K562 (cell line): ENCODE data around the gene NQO2. TPM values are rescaled to one million over a fixed set of nuclear protein-coding genes. Genes with fewer than 3 reads are reported as not detected.

Experiments used
- BMI1 ChIP-seq: fragments of 150-350 bp; IDR thresholded peaks from 2 replicates; pipeline ENCODE4 v1.6.1; 2014; ENCODE audit warnings: low read length
- CEBPB ChIP-seq: fragments of 450-650 bp; IDR thresholded peaks from 2 replicates; pipeline ENCODE4 v1.6.1; 2016; ENCODE audit warnings: missing genetic modification characterization, missing compliant biosample characterization
- CREB1 ChIP-seq, 2 experiments: sonication (generic) in 1 of 2; formaldehyde crosslinking in 1 of 2; IDR thresholded peaks; 2 replicates each; pipeline versions ENCODE4 v1.6.1 to v1.8.0; 2012 to 2022; ENCODE audit warnings: inconsistent platforms in 1 of 2, mild to moderate bottlenecking in 1 of 2, missing genetic modification reagents in 1 of 2, moderate library complexity in 1 of 2
- ETV6 ChIP-seq, 3 experiments: fragments of 150-350 bp in 1 of 3; sonication (generic) in 1 of 3; formaldehyde crosslinking in 1 of 3; IDR thresholded peaks; 2 replicates each; pipeline versions ENCODE4 v1.6.1 to v1.8.0; 2014 to 2022; ENCODE audit warnings: borderline replicate concordance in 2 of 3, low read depth in 2 of 3, antibody characterized with exemption in 1 of 3, low read length in 1 of 3, mild to moderate bottlenecking in 1 of 3, missing genetic modification reagents in 1 of 3
- MEF2A ChIP-seq: IDR thresholded peaks from 2 replicates; pipeline ENCODE4 v1.6.1; 2011; ENCODE audit warnings: low read depth, mild to moderate bottlenecking, low read length, moderate library complexity; ENCODE audit not compliant: control insufficient read depth
- NFE2L1 ChIP-seq: fragments of 450-650 bp; IDR thresholded peaks from 2 replicates; pipeline ENCODE4 v1.6.1; 2016; ENCODE audit warnings: missing genetic modification characterization, low read depth, mild to moderate bottlenecking, missing compliant biosample characterization, moderate library complexity, borderline replicate concordance
- RB1 ChIP-seq: fragments of 450-650 bp; IDR thresholded peaks from 2 replicates; pipeline ENCODE4 v1.6.1; 2017; ENCODE audit warnings: low read depth, mild to moderate bottlenecking
- XRCC5 ChIP-seq: fragments of 200-400 bp; formaldehyde crosslinking; IDR thresholded peaks from 2 replicates; pipeline ENCODE4 v1.6.1; 2017; ENCODE audit warnings: low read depth, mild to moderate bottlenecking, low read length
- ZNF134 ChIP-seq: fragments of 250-450 bp; sonication (Bioruptor Pico); conservative IDR thresholded peaks from 2 replicates; pipeline ENCODE4 v1.4.0; 2020
- ZSCAN32 ChIP-seq: fragments of 450-650 bp; formaldehyde crosslinking; IDR thresholded peaks from 2 replicates; pipeline ENCODE4 v1.4.0; 2020; ENCODE audit warnings: mild to moderate bottlenecking, moderate library complexity
- polyA plus RNA-seq, 8 experiments: library from polyadenylated mRNA; depleted of rRNA in 4 of 8; stranded (reverse) in 5 of 8; unstranded in 3 of 8; fragments of >200 nt; fragmentation: Nextera tagmentation in 2 of 8; fragmentation: Illumina TruSeq in 1 of 8; extraction: Ambion mirVana in 2 of 8; extraction: Trizol in 1 of 8; gene quantifications; 2 replicates each; pipeline versions ENCODE4 v1.2.1 to v1.2.3, GENCODE V29; 2011 to 2014; ENCODE audit warnings: inconsistent platforms in 1 of 8, missing spikeins in 1 of 8
- total RNA-seq, 7 experiments: library from RNA; depleted of rRNA in 6 of 7; stranded (reverse); fragments of >200 nt in 6 of 7; fragmentation: Illumina TruSeq in 2 of 7; extraction: Trizol in 2 of 7; gene quantifications; 2 replicates each; pipeline versions ENCODE4 v1.2.1 to v1.2.3, GENCODE V29; 2011 to 2021; ENCODE audit warnings: low replicate concordance in 1 of 7
- TF ChIP-seq, protein P1 (sequence below): sonication (generic); formaldehyde crosslinking; IDR thresholded peaks from 2 replicates; pipeline ENCODE4 v1.8.1; 2023; ENCODE audit warnings: mild to moderate bottlenecking, missing genetic modification reagents
- TF ChIP-seq, protein P2 (sequence below): IDR thresholded peaks from 2 replicates; pipeline ENCODE4 v1.6.1; 2011; ENCODE audit not compliant: insufficient read length; ENCODE audit errors: extremely low read depth
- TF ChIP-seq, protein P3 (sequence below): sonication (generic); formaldehyde crosslinking; IDR thresholded peaks from 2 replicates; pipeline ENCODE4 v1.8.0; 2022; ENCODE audit warnings: missing genetic modification reagents, mild to moderate bottlenecking, moderate library complexity, borderline replicate concordance
- TF ChIP-seq, protein P4 (sequence below), 2 experiments: fragments of 200-800 bp in 1 of 2; sonication (Bioruptor generic) in 1 of 2; sonication (generic) in 1 of 2; formaldehyde crosslinking in 1 of 2; IDR thresholded peaks in 1 of 2; conservative IDR thresholded peaks in 1 of 2; 2 replicates each; pipeline versions ENCODE4 v1.5.0 to v1.6.1; 2016 to 2020; ENCODE audit warnings: missing compliant biosample characterization in 1 of 2, missing genetic modification characterization in 1 of 2, missing genetic modification reagents in 1 of 2
- TF ChIP-seq, protein P5 (sequence below): sonication (generic); formaldehyde crosslinking; IDR thresholded peaks from 2 replicates; pipeline ENCODE4 v1.8.1; 2023; ENCODE audit warnings: missing genetic modification reagents, mild to moderate bottlenecking, borderline replicate concordance

The NQO2 gene
- total and polyA plus RNA-seq, 9 of the 15 experiments (the other 6 are each of a cell fraction or from before 2014, with no cell fraction given): 54.6 to 214 (median 116) TPM

DNA sequence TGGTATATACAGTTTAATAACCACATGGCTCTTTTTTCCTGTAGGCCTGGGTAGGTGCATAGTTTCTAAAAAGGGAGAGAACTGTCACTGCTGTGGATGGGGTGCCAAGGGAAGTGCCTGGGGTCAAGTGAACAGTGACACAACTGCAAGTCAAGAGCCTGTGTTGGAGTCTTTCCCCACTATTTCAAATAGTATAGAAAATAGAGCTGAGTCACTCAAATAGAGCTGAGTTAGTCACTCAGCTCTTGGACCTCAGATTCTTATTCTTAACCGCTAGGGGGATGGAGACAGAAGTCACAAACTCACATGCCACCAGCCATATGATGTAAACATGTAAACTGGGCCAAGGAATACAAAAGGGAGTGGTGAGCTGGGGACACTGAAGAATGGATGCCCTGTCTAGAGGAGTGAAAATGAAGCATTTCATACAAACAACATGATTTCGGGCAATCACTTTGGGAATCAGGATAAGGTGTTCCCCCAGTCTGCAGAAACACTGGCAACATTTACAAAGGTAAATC, 2.1 kb downstream of the NQO2 start (continued):
- TF ChIP-seq, protein P1, sequence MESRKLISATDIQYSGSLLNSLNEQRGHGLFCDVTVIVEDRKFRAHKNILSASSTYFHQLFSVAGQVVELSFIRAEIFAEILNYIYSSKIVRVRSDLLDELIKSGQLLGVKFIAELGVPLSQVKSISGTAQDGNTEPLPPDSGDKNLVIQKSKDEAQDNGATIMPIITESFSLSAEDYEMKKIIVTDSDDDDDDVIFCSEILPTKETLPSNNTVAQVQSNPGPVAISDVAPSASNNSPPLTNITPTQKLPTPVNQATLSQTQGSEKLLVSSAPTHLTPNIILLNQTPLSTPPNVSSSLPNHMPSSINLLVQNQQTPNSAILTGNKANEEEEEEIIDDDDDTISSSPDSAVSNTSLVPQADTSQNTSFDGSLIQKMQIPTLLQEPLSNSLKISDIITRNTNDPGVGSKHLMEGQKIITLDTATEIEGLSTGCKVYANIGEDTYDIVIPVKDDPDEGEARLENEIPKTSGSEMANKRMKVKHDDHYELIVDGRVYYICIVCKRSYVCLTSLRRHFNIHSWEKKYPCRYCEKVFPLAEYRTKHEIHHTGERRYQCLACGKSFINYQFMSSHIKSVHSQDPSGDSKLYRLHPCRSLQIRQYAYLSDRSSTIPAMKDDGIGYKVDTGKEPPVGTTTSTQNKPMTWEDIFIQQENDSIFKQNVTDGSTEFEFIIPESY: 0 out of 2 replicates have a peak, but pooled peaks have one; percentile 29
- TF ChIP-seq NFE2L1 (peak; percentile 99), XRCC5 (peak; percentile 69; the same call in 1 of the 2 replicates), ETV6 (IDR thresholded peaks at IDR 0.05; ENCODE audit: borderline replicate concordance in 1 of 2, low read depth in 2 of 2, low read length in 1 of 2) (peak in 1 of 2 experiments; percentile 53; a peak in 1 of 4 replicates), ETV6 (CRISPR knock-in tag; IDR thresholded peaks at IDR 0.05; ENCODE audit: borderline replicate concordance) (no peak), CEBPB (tag) (peak; percentile 81), BMI1 (no peak), ZNF134 (CRISPR knock-in tag) (no peak), RB1 (peak; percentile 88), MEF2A (0 out of 2 replicates have a peak, but pooled peaks have one; percentile 17), ZSCAN32 (no peak), CREB1 (IDR thresholded peaks at IDR 0.05) (no peak), CREB1 (CRISPR knock-in tag; IDR thresholded peaks at IDR 0.05) (0 out of 2 replicates have a peak, but pooled peaks have one; percentile 30)
- TF ChIP-seq, protein P2, sequence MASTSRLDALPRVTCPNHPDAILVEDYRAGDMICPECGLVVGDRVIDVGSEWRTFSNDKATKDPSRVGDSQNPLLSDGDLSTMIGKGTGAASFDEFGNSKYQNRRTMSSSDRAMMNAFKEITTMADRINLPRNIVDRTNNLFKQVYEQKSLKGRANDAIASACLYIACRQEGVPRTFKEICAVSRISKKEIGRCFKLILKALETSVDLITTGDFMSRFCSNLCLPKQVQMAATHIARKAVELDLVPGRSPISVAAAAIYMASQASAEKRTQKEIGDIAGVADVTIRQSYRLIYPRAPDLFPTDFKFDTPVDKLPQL: peak; percentile 30
- TF ChIP-seq, protein P3, sequence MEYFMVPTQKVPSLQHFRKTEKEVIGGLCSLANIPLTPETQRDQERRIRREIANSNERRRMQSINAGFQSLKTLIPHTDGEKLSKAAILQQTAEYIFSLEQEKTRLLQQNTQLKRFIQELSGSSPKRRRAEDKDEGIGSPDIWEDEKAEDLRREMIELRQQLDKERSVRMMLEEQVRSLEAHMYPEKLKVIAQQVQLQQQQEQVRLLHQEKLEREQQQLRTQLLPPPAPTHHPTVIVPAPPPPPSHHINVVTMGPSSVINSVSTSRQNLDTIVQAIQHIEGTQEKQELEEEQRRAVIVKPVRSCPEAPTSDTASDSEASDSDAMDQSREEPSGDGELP: peak; percentile 66
- TF ChIP-seq, protein P4, sequence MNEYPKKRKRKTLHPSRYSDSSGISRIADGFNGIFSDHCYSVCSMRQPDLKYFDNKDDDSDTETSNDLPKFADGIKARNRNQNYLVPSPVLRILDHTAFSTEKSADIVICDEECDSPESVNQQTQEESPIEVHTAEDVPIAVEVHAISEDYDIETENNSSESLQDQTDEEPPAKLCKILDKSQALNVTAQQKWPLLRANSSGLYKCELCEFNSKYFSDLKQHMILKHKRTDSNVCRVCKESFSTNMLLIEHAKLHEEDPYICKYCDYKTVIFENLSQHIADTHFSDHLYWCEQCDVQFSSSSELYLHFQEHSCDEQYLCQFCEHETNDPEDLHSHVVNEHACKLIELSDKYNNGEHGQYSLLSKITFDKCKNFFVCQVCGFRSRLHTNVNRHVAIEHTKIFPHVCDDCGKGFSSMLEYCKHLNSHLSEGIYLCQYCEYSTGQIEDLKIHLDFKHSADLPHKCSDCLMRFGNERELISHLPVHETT (CRISPR knock-in tag; conservative IDR thresholded peaks at IDR 0.05 in 1 of 2, IDR thresholded peaks at IDR 0.05 in 1 of 2): peak in 1 of 2 experiments; percentile 65; a peak in 1 of 4 replicates
- TF ChIP-seq, protein P5, sequence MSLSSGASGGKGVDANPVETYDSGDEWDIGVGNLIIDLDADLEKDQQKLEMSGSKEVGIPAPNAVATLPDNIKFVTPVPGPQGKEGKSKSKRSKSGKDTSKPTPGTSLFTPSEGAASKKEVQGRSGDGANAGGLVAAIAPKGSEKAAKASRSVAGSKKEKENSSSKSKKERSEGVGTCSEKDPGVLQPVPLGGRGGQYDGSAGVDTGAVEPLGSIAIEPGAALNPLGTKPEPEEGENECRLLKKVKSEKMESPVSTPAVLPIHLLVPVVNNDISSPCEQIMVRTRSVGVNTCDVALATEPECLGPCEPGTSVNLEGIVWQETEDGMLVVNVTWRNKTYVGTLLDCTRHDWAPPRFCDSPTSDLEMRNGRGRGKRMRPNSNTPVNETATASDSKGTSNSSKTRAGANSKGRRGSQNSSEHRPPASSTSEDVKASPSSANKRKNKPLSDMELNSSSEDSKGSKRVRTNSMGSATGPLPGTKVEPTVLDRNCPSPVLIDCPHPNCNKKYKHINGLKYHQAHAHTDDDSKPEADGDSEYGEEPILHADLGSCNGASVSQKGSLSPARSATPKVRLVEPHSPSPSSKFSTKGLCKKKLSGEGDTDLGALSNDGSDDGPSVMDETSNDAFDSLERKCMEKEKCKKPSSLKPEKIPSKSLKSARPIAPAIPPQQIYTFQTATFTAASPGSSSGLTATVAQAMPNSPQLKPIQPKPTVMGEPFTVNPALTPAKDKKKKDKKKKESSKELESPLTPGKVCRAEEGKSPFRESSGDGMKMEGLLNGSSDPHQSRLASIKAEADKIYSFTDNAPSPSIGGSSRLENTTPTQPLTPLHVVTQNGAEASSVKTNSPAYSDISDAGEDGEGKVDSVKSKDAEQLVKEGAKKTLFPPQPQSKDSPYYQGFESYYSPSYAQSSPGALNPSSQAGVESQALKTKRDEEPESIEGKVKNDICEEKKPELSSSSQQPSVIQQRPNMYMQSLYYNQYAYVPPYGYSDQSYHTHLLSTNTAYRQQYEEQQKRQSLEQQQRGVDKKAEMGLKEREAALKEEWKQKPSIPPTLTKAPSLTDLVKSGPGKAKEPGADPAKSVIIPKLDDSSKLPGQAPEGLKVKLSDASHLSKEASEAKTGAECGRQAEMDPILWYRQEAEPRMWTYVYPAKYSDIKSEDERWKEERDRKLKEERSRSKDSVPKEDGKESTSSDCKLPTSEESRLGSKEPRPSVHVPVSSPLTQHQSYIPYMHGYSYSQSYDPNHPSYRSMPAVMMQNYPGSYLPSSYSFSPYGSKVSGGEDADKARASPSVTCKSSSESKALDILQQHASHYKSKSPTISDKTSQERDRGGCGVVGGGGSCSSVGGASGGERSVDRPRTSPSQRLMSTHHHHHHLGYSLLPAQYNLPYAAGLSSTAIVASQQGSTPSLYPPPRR (CRISPR knock-in tag): peak; percentile 47; the same call in 1 of the 2 replicates
